ENCODE data around the gene PRKRIP1. TPM values are rescaled to one million over a fixed set of nuclear protein-coding genes. Genes with fewer than 3 reads are reported as not detected.

The PRKRIP1 gene
- total RNA-seq, 2 donors from 2014 or later: 30.3 to 35.0 TPM

DNA sequence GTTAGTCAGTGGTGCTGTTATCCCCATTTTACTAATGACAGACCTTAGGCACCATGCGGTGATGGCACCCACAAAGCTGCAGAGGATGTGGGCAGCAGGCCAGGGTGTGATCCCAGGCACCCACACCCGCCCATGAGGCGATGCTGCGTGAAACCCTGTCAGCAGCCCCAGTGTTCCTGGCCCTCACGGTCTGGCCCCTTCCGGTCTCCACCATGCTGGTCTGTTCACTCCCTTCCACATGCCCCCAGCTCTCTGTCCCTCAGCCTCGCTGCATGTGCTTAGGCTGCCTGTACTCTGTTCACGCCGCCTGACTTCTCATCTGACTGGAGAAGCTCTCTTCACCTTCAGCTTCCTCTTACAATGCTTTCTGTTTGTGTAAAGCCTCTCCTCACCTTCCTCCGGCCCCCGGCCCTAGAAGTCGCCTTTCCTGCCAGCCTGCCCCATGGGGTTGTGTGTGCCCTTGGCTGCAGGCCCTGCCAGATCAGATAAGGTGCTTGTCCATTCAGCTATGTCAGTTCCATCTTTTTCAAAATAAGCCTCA lies 19.6 kb downstream of the PRKRIP1 start:
- no peak overlapping the region for H3K27ac ChIP-seq (ENCODE audit: low read depth, low read length)
- Mint-ChIP-seq H3K27me3 (ENCODE audit: insufficient read depth) (no peaks in the 10 kb centered on the region), H3K9me3 (peaks cover 1% of the 10 kb centered on the region), H3K27ac (no peak overlapping the region), H3K4me3 (no peak overlapping the region), H3K4me1 (peaks cover 6% of the 10 kb centered on the region), H3K36me3 (ENCODE audit: low read depth) (peaks cover 83% of the 10 kb centered on the region)
- no peak for DNase-seq
- WGBS, 2 experiments (ENCODE audit: insufficient coverage in 1 of 2, insufficient read length in 1 of 2): 93 to 97% methylated on average over 12 of the region's 12 CpGs
- peaks cover 79% of the 10 kb centered on the region for H3K36me3 ChIP-seq (ENCODE audit: control insufficient read depth, insufficient read depth, low read length)
- no peak overlapping the region for H3K9ac ChIP-seq (ENCODE audit: extremely low read depth, low read length, poor library complexity, severe bottlenecking)
- H3K27me3 ChIP-seq (ENCODE audit: control insufficient read depth, insufficient read depth, low read length, poor library complexity, severe bottlenecking): no peaks in the 10 kb centered on the region
- peaks cover 3% of the 10 kb centered on the region for H3K4me1 ChIP-seq (ENCODE audit: control insufficient read depth, insufficient read depth, low read length)
- TF ChIP-seq, protein P1, sequence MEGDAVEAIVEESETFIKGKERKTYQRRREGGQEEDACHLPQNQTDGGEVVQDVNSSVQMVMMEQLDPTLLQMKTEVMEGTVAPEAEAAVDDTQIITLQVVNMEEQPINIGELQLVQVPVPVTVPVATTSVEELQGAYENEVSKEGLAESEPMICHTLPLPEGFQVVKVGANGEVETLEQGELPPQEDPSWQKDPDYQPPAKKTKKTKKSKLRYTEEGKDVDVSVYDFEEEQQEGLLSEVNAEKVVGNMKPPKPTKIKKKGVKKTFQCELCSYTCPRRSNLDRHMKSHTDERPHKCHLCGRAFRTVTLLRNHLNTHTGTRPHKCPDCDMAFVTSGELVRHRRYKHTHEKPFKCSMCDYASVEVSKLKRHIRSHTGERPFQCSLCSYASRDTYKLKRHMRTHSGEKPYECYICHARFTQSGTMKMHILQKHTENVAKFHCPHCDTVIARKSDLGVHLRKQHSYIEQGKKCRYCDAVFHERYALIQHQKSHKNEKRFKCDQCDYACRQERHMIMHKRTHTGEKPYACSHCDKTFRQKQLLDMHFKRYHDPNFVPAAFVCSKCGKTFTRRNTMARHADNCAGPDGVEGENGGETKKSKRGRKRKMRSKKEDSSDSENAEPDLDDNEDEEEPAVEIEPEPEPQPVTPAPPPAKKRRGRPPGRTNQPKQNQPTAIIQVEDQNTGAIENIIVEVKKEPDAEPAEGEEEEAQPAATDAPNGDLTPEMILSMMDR (conservative IDR thresholded peaks at IDR 0.05): no peak
- H3K9me3 ChIP-seq (ENCODE audit: control insufficient read depth, low read length): peaks cover 2% of the 10 kb centered on the region
- H3K4me3 ChIP-seq (ENCODE audit: low read length): no peak overlapping the region

DNA sequence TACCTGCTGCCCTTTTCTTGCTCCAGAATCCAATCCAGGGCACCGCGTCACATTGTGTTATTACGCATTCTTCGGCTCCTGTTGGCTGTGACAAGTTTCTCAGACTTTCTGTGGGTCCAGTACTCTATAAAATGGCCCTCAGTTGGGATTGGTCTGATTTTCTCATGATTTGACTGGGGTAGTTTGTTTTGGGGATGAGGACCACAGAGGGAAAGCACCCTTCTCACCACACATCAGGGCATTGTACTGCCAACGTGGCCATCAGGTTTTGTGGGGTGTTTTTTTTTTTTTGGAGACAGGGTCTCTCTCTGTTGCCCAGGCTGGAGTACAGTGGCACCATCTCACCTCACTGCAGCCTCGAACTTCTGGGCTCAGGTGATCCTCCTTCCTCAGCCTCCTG lies 20.2 kb downstream of the PRKRIP1 start:
- Histone ChIP-seq H3K4me1 (ENCODE audit: control insufficient read depth, insufficient read depth, low read length) (peaks cover 3% of the 10 kb centered on the region), H3K36me3 (ENCODE audit: control insufficient read depth, insufficient read depth, low read length) (peaks cover 78% of the 10 kb centered on the region), H3K27me3 (ENCODE audit: control insufficient read depth, insufficient read depth, low read length, poor library complexity, severe bottlenecking) (no peaks in the 10 kb centered on the region), H3K9ac (ENCODE audit: extremely low read depth, low read length, poor library complexity, severe bottlenecking) (no peak overlapping the region), H3K9me3 (ENCODE audit: control insufficient read depth, low read length) (no peaks in the 10 kb centered on the region), H3K27ac (ENCODE audit: low read depth, low read length) (no peak overlapping the region), H3K4me3 (ENCODE audit: low read length) (no peak overlapping the region)
- Mint-ChIP-seq H3K36me3 (ENCODE audit: low read depth) (peaks cover 82% of the 10 kb centered on the region), H3K4me1 (peaks cover 9% of the 10 kb centered on the region), H3K9me3 (no peaks in the 10 kb centered on the region), H3K27me3 (ENCODE audit: insufficient read depth) (no peaks in the 10 kb centered on the region), H3K27ac (no peak overlapping the region), H3K4me3 (no peak overlapping the region)
- TF ChIP-seq, protein P1 (conservative IDR thresholded peaks at IDR 0.05): no peak
- 94 to 100% methylated on average over 4 to 5 of the region's 6 CpGs for WGBS, 2 experiments (ENCODE audit: insufficient coverage in 1 of 2, insufficient read length in 1 of 2)
- no peak for DNase-seq

DNA sequence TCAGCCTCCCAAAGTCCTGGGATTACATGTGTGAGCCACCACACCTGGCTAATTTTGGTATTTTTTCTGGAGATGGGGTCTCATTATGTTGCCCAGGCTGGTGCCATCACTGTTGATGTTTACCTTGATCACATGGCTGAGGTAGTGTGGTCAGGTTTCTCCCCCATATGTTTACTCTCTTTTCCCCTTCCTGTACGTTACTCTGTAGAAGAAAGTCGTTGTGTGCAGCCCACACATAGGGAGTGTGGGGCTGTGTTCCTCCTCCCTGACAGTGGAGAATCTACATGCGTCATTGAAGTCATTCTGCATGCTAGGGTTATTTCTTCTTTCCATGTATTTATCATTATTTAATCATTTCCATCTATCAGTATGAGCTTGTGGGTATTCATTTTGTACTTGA lies 20.9 kb downstream of the PRKRIP1 start:
- H3K27ac ChIP-seq (ENCODE audit: low read depth, low read length): no peak overlapping the region
- no peak for DNase-seq
- peaks cover 3% of the 10 kb centered on the region for H3K4me1 ChIP-seq (ENCODE audit: control insufficient read depth, insufficient read depth, low read length)
- TF ChIP-seq, protein P1 (conservative IDR thresholded peaks at IDR 0.05): no peak
- peaks cover 9% of the 10 kb centered on the region for H3K4me1 Mint-ChIP-seq
- H3K36me3 Mint-ChIP-seq (ENCODE audit: low read depth): peaks cover 75% of the 10 kb centered on the region
- H3K27me3 ChIP-seq (ENCODE audit: control insufficient read depth, insufficient read depth, low read length, poor library complexity, severe bottlenecking): no peaks in the 10 kb centered on the region
- no peak overlapping the region for H3K27ac Mint-ChIP-seq
- no peaks in the 10 kb centered on the region for H3K9me3 Mint-ChIP-seq
- peaks cover 76% of the 10 kb centered on the region for H3K36me3 ChIP-seq (ENCODE audit: control insufficient read depth, insufficient read depth, low read length)
- H3K27me3 Mint-ChIP-seq (ENCODE audit: insufficient read depth): no peaks in the 10 kb centered on the region
- no peaks in the 10 kb centered on the region for H3K9me3 ChIP-seq (ENCODE audit: control insufficient read depth, low read length)
- WGBS, 2 experiments (ENCODE audit: insufficient coverage in 1 of 2, insufficient read length in 1 of 2): 88% methylated on average over 3 of the region's 3 CpGs; no CpG with 5 or more reads in 1 of the 2 experiments
- no peak overlapping the region for H3K9ac ChIP-seq (ENCODE audit: extremely low read depth, low read length, poor library complexity, severe bottlenecking)
- no peak overlapping the region for H3K4me3 Mint-ChIP-seq
- H3K4me3 ChIP-seq (ENCODE audit: low read length): no peak overlapping the region

All from endodermal cell (in vitro differentiated cells).